HepG2 (cell line): ENCODE data around the gene MYO5B.
"Not testable (repeated sequence)": the region's sequence is repeated elsewhere in the genome, so short reads cannot be mapped to it uniquely, and the experiment has no call there.

ENCODE experiments used
- POLR2AphosphoS5 ChIP-seq: IDR thresholded peaks from 2 replicates; pipeline ENCODE4 v1.6.1; 2012; ENCODE audit warnings: low read depth, low read length
- TAF1 ChIP-seq: sonication (generic); formaldehyde crosslinking; IDR thresholded peaks from 2 replicates; pipeline ENCODE4 v1.4.0; 2020; ENCODE audit warnings: missing genetic modification reagents
- ZNF382 ChIP-seq: sonication (generic); formaldehyde crosslinking; IDR thresholded peaks from 2 replicates; pipeline ENCODE4 v1.5.0; 2020; ENCODE audit warnings: missing genetic modification reagents, mild to moderate bottlenecking, borderline replicate concordance
- ZNF784 ChIP-seq: sonication (generic); formaldehyde crosslinking; IDR thresholded peaks from 2 replicates; pipeline ENCODE4 v1.5.1; 2020; ENCODE audit warnings: missing genetic modification reagents, mild to moderate bottlenecking, borderline replicate concordance

DNA sequence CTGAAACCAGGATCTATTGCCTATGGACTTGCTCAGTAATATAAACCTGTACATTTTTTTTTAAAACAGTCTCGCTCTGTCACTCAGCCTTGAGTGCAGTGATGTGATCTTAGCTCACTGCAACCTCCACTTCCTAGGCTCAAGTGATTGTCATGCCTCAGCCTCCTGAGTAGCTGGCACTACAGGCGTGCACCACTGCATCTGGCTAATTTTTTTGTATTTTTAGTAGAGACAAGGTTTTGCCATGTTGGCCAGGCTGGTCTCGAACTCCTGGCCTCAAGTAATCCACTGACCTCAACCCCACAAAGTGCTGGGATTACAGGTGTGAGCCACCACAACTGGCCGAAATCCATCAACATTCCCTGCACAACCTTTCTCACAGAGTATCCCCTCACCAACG lies 100.2 kb downstream of the MYO5B start:
- TF ChIP-seq ZNF784 (CRISPR knock-in tag); ZNF382 (CRISPR knock-in tag); POLR2AphosphoS5; TAF1: not testable (repeated sequence)
